ENCODE measurements around the gene NOTUM. TPM values are rescaled to one million over a fixed set of nuclear protein-coding genes. Genes with fewer than 3 reads are reported as not detected.

Gene NOTUM
- total RNA-seq, 2 experiments from 2014 or later, result 0.88 to 4.4 TPM

GRCh38 chr17:81957691-81958432 is 3.1 kb downstream of the NOTUM start:
- TF ChIP-seq CTCF (conservative IDR thresholded peaks at IDR 0.05; ENCODE audit: low read length) (no peak), EZH2phosphoT487 (IDR thresholded peaks at IDR 0.05; ENCODE audit: borderline replicate concordance, low read depth, low read length) (no peak)
- H3K4me3 ChIP-seq (ENCODE audit: low read depth, low read length, poor library complexity, severe bottlenecking), result no peak overlapping the region
- H3K9me3 ChIP-seq (ENCODE audit: low read length), result no peaks in the 10 kb centered on the region
- H3K4me2 ChIP-seq (ENCODE audit: low read length), result no peak overlapping the region
- CTCF ChIA-PET (ENCODE audit: unreplicated experiment), result no interaction called here
- H3K79me2 ChIP-seq (ENCODE audit: insufficient read depth, low read depth, low read length), result no peaks in the 10 kb centered on the region
- POLR2A ChIA-PET, result no interaction called here
- no peaks in the 10 kb centered on the region for H3K9me2 ChIP-seq (ENCODE audit: insufficient read depth, low read length)
- DNase-seq (ENCODE audit: low spot score), result no peak
- no peaks in the 10 kb centered on the region for H3K36me3 ChIP-seq (ENCODE audit: insufficient read depth, low read length)
- H2AFZ ChIP-seq (ENCODE audit: low read length), result no peak overlapping the region
- intact Hi-C loops (cut with micrococcal nuclease; ENCODE audit: unreplicated experiment), result no loop called here
- peaks cover 11% of the 10 kb centered on the region for H3K4me1 ChIP-seq (ENCODE audit: insufficient read depth, low read length, poor library complexity, severe bottlenecking)
- BruUV-seq (replicated peaks), result no TSS peak
- H3K27ac ChIP-seq (ENCODE audit: low read depth, low read length, poor library complexity, severe bottlenecking), result no peak overlapping the region
- H4K20me1 ChIP-seq (ENCODE audit: insufficient read depth, low read length), result no peaks in the 10 kb centered on the region

DNA sequence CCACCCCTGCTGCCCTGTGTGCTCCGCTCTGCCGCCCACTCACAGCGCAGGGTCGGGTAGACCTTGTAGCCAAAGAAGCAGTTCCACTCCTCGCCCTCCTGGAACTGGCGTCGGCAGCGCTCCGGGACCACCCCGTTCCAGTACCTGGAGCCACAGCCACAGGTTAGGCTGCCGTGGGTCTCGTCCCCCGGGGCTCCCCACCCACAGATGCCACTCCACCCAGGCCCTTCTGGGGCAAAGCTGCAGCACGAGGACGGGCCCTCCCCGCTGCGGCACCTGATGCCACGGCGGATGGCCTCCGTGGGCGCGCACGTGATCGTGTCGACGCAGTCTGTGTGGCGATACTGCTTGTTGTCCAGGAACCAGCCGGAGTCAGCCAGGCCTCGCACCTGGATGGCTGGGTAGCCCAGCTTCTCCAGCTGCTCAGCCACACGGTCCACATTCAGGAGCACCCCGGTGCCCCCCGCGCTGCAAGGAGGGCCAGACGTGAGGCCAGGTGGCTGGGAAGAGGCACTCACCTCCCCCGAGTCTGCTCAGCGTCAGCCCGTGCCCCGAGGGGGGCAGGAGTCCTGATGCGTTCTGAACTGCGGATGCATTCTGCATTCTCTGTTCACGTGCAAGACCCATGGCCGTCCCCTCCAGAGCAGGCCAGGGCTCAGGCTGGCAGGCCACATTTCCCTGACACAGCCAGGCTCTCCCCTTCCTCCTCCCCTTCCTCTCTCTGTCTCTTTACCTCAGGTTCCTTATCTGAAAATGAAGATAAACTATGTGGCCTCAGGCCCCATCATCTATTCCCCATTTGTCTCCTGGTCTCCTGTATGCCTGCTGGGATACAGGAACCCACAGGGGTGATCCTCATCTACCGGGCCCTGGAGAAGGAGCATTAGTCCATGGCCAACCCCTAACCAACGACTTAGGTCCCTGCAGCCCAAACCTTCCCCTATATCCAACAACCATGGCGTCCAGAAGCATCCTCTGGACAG is 4.1 kb downstream of the NOTUM start:
- no TSS peak for BruUV-seq (replicated peaks)
- CTCF ChIA-PET (ENCODE audit: unreplicated experiment), result no interaction called here

More for the DNA sequence above, 4.1 kb downstream of the NOTUM start:
- H2AFZ ChIP-seq (ENCODE audit: low read length), result no peak overlapping the region
- intact Hi-C loops (cut with micrococcal nuclease; ENCODE audit: unreplicated experiment), result no loop called here
- no peaks in the 10 kb centered on the region for H3K36me3 ChIP-seq (ENCODE audit: insufficient read depth, low read length)
- no peaks in the 10 kb centered on the region for H3K9me2 ChIP-seq (ENCODE audit: insufficient read depth, low read length)
- H3K4me3 ChIP-seq (ENCODE audit: low read depth, low read length, poor library complexity, severe bottlenecking), result no peak overlapping the region
- no peaks in the 10 kb centered on the region for H4K20me1 ChIP-seq (ENCODE audit: insufficient read depth, low read length)
- H3K4me1 ChIP-seq (ENCODE audit: insufficient read depth, low read length, poor library complexity, severe bottlenecking), result peaks cover 17% of the 10 kb centered on the region
- POLR2A ChIA-PET, result no interaction called here
- no peaks in the 10 kb centered on the region for H3K79me2 ChIP-seq (ENCODE audit: insufficient read depth, low read depth, low read length)
- no peak for DNase-seq (ENCODE audit: low spot score)
- no peaks in the 10 kb centered on the region for H3K9me3 ChIP-seq (ENCODE audit: low read length)
- no peak overlapping the region for H3K27ac ChIP-seq (ENCODE audit: low read depth, low read length, poor library complexity, severe bottlenecking)
- H3K4me2 ChIP-seq (ENCODE audit: low read length), result no peak overlapping the region
- TF ChIP-seq CTCF (conservative IDR thresholded peaks at IDR 0.05; ENCODE audit: low read length) (no peak), EZH2phosphoT487 (IDR thresholded peaks at IDR 0.05; ENCODE audit: borderline replicate concordance, low read depth, low read length) (no peak)
